Upper lobe of right lung (tissue), 1 donor: Measurements from ENCODE around the gene SHISA6. TPM values are rescaled to one million over a fixed set of nuclear protein-coding genes. Genes with fewer than 3 reads are reported as not detected.

ENCODE experiments used
- ATAC-seq: fragments of 200-7000 bp; cut with Tn5 transposase; one replicate; pipeline ENCODE4 v1.9.1; 2020; ENCODE audit warnings: mild to moderate bottlenecking, moderate library complexity
- DNase-seq: peaks from one replicate; pipeline ENCODE4 v3.0.0-alpha.2; 2020
- H3K27ac ChIP-seq: fragments of 200-600 bp; one replicate; pipeline ENCODE4 v1.8.0; 2022
- H3K27me3 ChIP-seq: fragments of 200-600 bp; one replicate; pipeline ENCODE4 v1.8.0; 2022; ENCODE audit warnings: mild to moderate bottlenecking
- H3K36me3 ChIP-seq: fragments of 200-600 bp; one replicate; pipeline ENCODE4 v1.8.0; 2022
- H3K4me1 ChIP-seq: fragments of 200-600 bp; one replicate; pipeline ENCODE4 v1.8.0; 2022
- H3K4me3 ChIP-seq: fragments of 200-600 bp; one replicate; pipeline ENCODE4 v1.8.0; 2022; ENCODE audit warnings: mild to moderate bottlenecking
- H3K9me3 ChIP-seq: fragments of 200-600 bp; one replicate; pipeline ENCODE4 v1.8.0; 2022
- CTCF ChIP-seq: fragments of 200-600 bp; IDR thresholded peaks from one replicate; pipeline ENCODE4 v1.8.0; 2022; ENCODE audit warnings: antibody characterized with exemption
- intact Hi-C: fragments of 100-400 bp; cut with DNase I; formaldehyde crosslinking; loops from one replicate; pipeline ENCODE4 v1.11.0; 2022
- total RNA-seq: library from RNA; stranded (reverse); fragmentation: NEBNext Ultra II Directional; extraction: Animal tissue kit (Norgen Biotek cat#: 25700); gene quantifications from one replicate; pipeline ENCODE4 v1.2.1, GENCODE V29; 2021
- donor health status: DM: no; HTN: yes; CAD: no; lungs with severe emphysema.

The SHISA6 gene
- total RNA-seq, 1 donor from 2014 or later, result not detected

GRCh38 chr17:11554042-11554441 lies 313.0 kb downstream of the SHISA6 start:
- ATAC-seq (no peak), DNase-seq (no peak)
- Histone ChIP-seq H3K9me3 (no peaks in the 10 kb centered on the region), H3K27ac (no peak overlapping the region), H3K4me3 (no peak overlapping the region), H3K4me1 (no peaks in the 10 kb centered on the region), H3K36me3 (no peaks in the 10 kb centered on the region), H3K27me3 (no peaks in the 10 kb centered on the region)
- intact Hi-C loops, result no loop called here
- TF ChIP-seq CTCF, result no peak

GRCh38 chr17:11554542-11554941 lies 313.5 kb downstream of the SHISA6 start:
- ATAC-seq (no peak), DNase-seq (no peak)
- H3K27ac ChIP-seq, result no peak overlapping the region
- H3K9me3 ChIP-seq, result no peaks in the 10 kb centered on the region
- no peak overlapping the region for H3K4me3 ChIP-seq
- H3K36me3 ChIP-seq, result no peaks in the 10 kb centered on the region
- intact Hi-C loops, result no loop called here
- TF ChIP-seq CTCF, result no peak
- H3K4me1 ChIP-seq, result no peaks in the 10 kb centered on the region
- no peaks in the 10 kb centered on the region for H3K27me3 ChIP-seq

GRCh38 chr17:11555530-11555929 lies 314.5 kb downstream of the SHISA6 start:
- Histone ChIP-seq H3K27ac (no peak overlapping the region), H3K27me3 (no peaks in the 10 kb centered on the region), H3K4me1 (no peaks in the 10 kb centered on the region), H3K9me3 (no peaks in the 10 kb centered on the region), H3K36me3 (no peaks in the 10 kb centered on the region), H3K4me3 (no peak overlapping the region)
- ATAC-seq, result no peak
- intact Hi-C loops, result no loop called here
- DNase-seq, result no peak
- TF ChIP-seq CTCF, result no peak

GRCh38 chr17:11557727-11558452 lies 316.9 kb downstream of the SHISA6 start:
- Histone ChIP-seq H3K27me3 (no peaks in the 10 kb centered on the region), H3K4me1 (no peaks in the 10 kb centered on the region), H3K36me3 (no peaks in the 10 kb centered on the region), H3K27ac (no peak overlapping the region), H3K9me3 (no peaks in the 10 kb centered on the region), H3K4me3 (no peak overlapping the region)
- intact Hi-C loops, result no loop called here
- DNase-seq (no peak), ATAC-seq (no peak)
- TF ChIP-seq CTCF, result no peak

- H3K27me3 ChIP-seq, result no peaks in the 10 kb centered on the region
- no peaks in the 10 kb centered on the region for H3K9me3 ChIP-seq
- no peak for TF ChIP-seq CTCF
- H3K4me3 ChIP-seq, result no peak overlapping the region
- no peak for ATAC-seq
- H3K27ac ChIP-seq, result no peak overlapping the region
- no peaks in the 10 kb centered on the region for H3K4me1 ChIP-seq
- H3K36me3 ChIP-seq, result no peaks in the 10 kb centered on the region
- DNase-seq, result no peak
- intact Hi-C loops, result no loop called here
Measured at GRCh38 chr17:11558681-11559234, 317.7 kb downstream of the SHISA6 start.
